Measurements from ENCODE around the gene PLCB4.
A peak's percentile ranks its signal among the peaks of the same experiment; 100 is the strongest.
"Not testable (repeated sequence)": the region's sequence is repeated elsewhere in the genome, so short reads cannot be mapped to it uniquely, and the experiment has no call there.

Gene PLCB4

GRCh38 chr20:9068841-9069663 lies at the start of gene PLCB4:
Gene PLCB4 (plus strand): TSS chr20:9069087. CDS start chr20:9307815, 238,728 bp downstream.
- peak; percentile 40 for DNase-seq (ENCODE audit: low spot score)

GRCh38 chr20:9019833-9020232 lies 49.1 kb upstream of the PLCB4 start:
- no peak for DNase-seq (ENCODE audit: low spot score)

- no peak for DNase-seq (ENCODE audit: low spot score)
Observed at GRCh38 chr20:9021216-9021615, 47.7 kb upstream of the PLCB4 start.

GRCh38 chr20:9021699-9022098 lies 47.2 kb upstream of the PLCB4 start:
- DNase-seq (ENCODE audit: low spot score), result peak; percentile 11

GRCh38 chr20:9022376-9022775 lies 46.5 kb upstream of the PLCB4 start:
- DNase-seq (ENCODE audit: low spot score), result no peak

GRCh38 chr20:9024606-9025005 lies 44.3 kb upstream of the PLCB4 start:
- no peak for DNase-seq (ENCODE audit: low spot score)

- no peak for DNase-seq (ENCODE audit: low spot score)
Observed at GRCh38 chr20:9025011-9025410, 43.9 kb upstream of the PLCB4 start.

GRCh38 chr20:9025643-9026042 lies 43.2 kb upstream of the PLCB4 start:
- no peak for DNase-seq (ENCODE audit: low spot score)

GRCh38 chr20:9027626-9028025 lies 41.3 kb upstream of the PLCB4 start:
- no peak for DNase-seq (ENCODE audit: low spot score)

- DNase-seq (ENCODE audit: low spot score), result no peak
Observed at GRCh38 chr20:9028419-9028818, 40.5 kb upstream of the PLCB4 start.

- DNase-seq (ENCODE audit: low spot score), result no peak
Observed at GRCh38 chr20:9031991-9032390, 36.9 kb upstream of the PLCB4 start.

GRCh38 chr20:9032758-9033157 lies 36.1 kb upstream of the PLCB4 start:
- no peak for DNase-seq (ENCODE audit: low spot score)

GRCh38 chr20:9035126-9035525 lies 33.8 kb upstream of the PLCB4 start:
- DNase-seq (ENCODE audit: low spot score), result no peak

- DNase-seq (ENCODE audit: low spot score), result no peak
Observed at GRCh38 chr20:9036593-9036992, 32.3 kb upstream of the PLCB4 start.

GRCh38 chr20:9038791-9039535 lies 29.9 kb upstream of the PLCB4 start:
- DNase-seq (ENCODE audit: low spot score), result no peak

- no peak for DNase-seq (ENCODE audit: low spot score)
Observed at GRCh38 chr20:9040863-9041524, 27.9 kb upstream of the PLCB4 start.

GRCh38 chr20:9043364-9043763 lies 25.5 kb upstream of the PLCB4 start:
- DNase-seq (ENCODE audit: low spot score), result no peak

GRCh38 chr20:9047928-9048327 lies 21.0 kb upstream of the PLCB4 start:
- not testable (repeated sequence) for DNase-seq (ENCODE audit: low spot score)

- no peak for DNase-seq (ENCODE audit: low spot score)
Observed at GRCh38 chr20:9051508-9051907, 17.4 kb upstream of the PLCB4 start.

- DNase-seq (ENCODE audit: low spot score), result no peak
Observed at GRCh38 chr20:9052136-9052535, 16.8 kb upstream of the PLCB4 start.

GRCh38 chr20:9053108-9053507 lies 15.8 kb upstream of the PLCB4 start:
- no peak for DNase-seq (ENCODE audit: low spot score)

- DNase-seq (ENCODE audit: low spot score), result no peak
Observed at GRCh38 chr20:9054176-9054575, 14.7 kb upstream of the PLCB4 start.

- no peak for DNase-seq (ENCODE audit: low spot score)
Observed at GRCh38 chr20:9059931-9060330, 9.0 kb upstream of the PLCB4 start.
